ENCODE results near the gene AOC1. TPM values are rescaled to one million over a fixed set of nuclear protein-coding genes. Genes with fewer than 3 reads are reported as not detected.
"Not testable (repeated sequence)": the region's sequence is repeated elsewhere in the genome, so short reads cannot be mapped to it uniquely, and the experiment has no call there.

Gene AOC1
- total RNA-seq, 2 experiments from 2014 or later, result not detected

DNA sequence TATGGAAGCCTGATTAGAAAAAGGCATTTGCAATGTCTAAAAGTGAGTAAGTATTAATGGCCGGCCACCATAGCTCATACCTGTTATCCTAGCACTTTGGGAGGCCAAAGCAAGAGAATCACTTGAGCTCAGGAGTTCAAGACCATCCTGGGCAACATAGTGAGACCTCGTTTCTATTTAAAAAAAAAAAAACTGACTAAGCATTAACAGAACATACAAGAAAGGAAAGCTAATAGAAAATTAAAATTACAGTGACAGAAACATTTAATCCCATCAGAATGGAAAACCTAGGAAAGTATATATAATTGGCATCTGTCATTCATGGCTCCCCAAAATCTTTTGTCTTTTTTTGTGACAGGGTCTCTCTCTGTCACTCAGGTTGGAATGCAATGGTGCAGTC, 55.9 kb downstream of the AOC1 start:
- Mint-ChIP-seq H3K4me1 (ENCODE audit: low read depth) (peaks cover 11% of the 10 kb centered on the region), H3K4me3 (no peak overlapping the region), H3K27ac (no peak overlapping the region), H3K27me3 (peaks cover 23% of the 10 kb centered on the region), H3K9me3 (no peaks in the 10 kb centered on the region), H3K36me3 (ENCODE audit: low read depth) (no peaks in the 10 kb centered on the region)
- ChIA-PET POLR2A (interaction anchor here (0.9 kb wide), 1 partner anchor 142 kb away, joined by 3 read pairs; no protein-coding TSS in a partner anchor), CTCF (interaction anchor here (0.9 to 2.4 kb wide), 4 partner anchors 10 to 76 kb away, joined by 3 to 24 read pairs (median 4); no protein-coding TSS in a partner anchor)
- intact Hi-C loops (cut with micrococcal nuclease), result no loop called here
- no peak for ATAC-seq
- no peak for DNase-seq
- TF ChIP-seq, protein P1, sequence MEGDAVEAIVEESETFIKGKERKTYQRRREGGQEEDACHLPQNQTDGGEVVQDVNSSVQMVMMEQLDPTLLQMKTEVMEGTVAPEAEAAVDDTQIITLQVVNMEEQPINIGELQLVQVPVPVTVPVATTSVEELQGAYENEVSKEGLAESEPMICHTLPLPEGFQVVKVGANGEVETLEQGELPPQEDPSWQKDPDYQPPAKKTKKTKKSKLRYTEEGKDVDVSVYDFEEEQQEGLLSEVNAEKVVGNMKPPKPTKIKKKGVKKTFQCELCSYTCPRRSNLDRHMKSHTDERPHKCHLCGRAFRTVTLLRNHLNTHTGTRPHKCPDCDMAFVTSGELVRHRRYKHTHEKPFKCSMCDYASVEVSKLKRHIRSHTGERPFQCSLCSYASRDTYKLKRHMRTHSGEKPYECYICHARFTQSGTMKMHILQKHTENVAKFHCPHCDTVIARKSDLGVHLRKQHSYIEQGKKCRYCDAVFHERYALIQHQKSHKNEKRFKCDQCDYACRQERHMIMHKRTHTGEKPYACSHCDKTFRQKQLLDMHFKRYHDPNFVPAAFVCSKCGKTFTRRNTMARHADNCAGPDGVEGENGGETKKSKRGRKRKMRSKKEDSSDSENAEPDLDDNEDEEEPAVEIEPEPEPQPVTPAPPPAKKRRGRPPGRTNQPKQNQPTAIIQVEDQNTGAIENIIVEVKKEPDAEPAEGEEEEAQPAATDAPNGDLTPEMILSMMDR (IDR thresholded peaks at IDR 0.05), result no peak

DNA sequence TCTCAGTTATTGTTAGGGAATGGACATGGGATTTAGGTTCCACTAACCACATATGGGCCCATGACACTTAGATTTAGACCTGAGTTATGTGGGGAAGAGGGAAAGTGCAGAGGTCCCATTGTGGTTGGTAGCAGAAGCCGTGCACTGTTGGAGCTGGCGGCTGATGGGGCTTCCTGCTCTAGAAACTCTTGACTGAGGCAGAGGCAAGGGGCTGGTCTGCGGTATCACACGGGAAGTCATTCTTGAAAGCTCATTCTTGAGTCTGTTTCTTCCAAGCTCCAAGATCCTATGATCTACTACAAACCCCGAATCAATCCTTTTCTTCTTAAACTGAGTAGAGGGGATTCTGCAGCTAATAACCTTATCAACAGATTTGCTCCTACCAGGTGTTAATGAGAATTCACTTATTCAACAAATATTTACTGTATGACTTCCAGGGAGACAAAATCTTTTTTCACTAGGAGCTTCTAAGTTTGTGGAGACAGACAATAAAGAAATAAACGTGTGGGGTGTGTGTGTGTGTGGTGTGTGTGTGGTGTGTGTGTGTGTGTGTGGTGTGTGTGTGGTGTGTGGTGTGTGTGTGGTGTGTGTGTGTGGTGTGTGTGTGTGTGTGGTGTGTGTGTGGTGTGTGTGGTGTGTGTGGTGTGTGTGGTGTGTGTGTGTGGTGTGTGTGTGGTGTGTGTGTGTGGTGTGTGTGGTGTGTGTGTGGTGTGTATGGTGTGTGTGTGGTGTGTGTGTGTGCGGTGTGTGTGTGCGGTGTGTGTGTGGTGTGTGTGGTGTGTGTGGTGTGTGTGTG, 57.1 kb downstream of the AOC1 start:
- Mint-ChIP-seq H3K4me1 (ENCODE audit: low read depth) (peaks cover 8% of the 10 kb centered on the region), H3K36me3 (ENCODE audit: low read depth) (no peaks in the 10 kb centered on the region), H3K27me3 (peaks cover 16% of the 10 kb centered on the region), H3K27ac (no peak overlapping the region), H3K4me3 (no peak overlapping the region), H3K9me3 (no peaks in the 10 kb centered on the region)
- peak; percentile 69 for DNase-seq
- ChIA-PET POLR2A (interaction anchor here (0.7 to 0.9 kb wide), 4 partner anchors 50 to 141 kb away, joined by 3 read pairs; no protein-coding TSS in a partner anchor), CTCF (interaction anchor here (0.8 to 2.4 kb wide), 6 partner anchors 11 to 186 kb away, joined by 3 to 24 read pairs (median 4); no protein-coding TSS in a partner anchor)
- TF ChIP-seq, protein P1 (IDR thresholded peaks at IDR 0.05), result no peak
- ATAC-seq, result peak; percentile 83
- intact Hi-C loops (cut with micrococcal nuclease), result no loop called here

DNA sequence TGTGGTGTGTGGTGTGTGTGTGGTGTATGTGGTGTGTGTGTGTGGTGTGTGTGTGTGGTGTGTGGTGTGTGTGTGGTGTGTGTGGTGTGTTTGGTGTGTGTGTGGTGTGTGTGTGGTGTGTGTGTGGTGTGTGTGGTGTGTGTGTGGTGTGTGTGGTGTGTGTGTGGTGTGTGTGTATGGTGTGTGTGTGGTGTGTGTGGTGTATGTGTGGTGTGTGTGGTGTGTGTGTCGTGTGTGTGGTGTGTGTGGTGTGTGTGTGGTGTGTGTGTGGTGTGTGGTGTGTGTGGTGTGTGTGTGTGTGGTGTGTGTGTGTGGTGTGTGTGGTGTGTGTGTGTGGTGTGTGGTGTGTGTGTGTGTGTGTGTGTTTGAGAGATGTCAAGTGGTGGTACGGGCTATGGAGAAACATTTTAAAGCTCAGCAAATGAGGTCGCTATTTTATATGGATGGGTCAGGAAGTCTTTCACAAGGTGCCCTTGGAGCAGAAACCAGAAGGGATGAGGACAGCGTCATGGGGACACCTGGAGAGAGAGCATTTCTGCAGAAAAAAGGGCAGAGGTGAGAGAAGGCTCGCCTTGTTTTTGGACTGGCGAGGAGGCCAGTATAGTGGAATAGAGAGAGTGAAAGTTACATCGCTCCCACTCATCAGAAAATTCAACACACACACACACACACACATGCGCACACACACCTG, 58.1 kb downstream of the AOC1 start:
- DNase-seq; H3K4me1 Mint-ChIP-seq (ENCODE audit: low read depth); H3K4me3 Mint-ChIP-seq; H3K9me3 Mint-ChIP-seq; ATAC-seq; POLR2A ChIA-PET; H3K27ac Mint-ChIP-seq; intact Hi-C loops (cut with micrococcal nuclease); H3K36me3 Mint-ChIP-seq (ENCODE audit: low read depth): not testable (repeated sequence)
- CTCF ChIA-PET, result interaction anchor here (0.7 to 3.5 kb wide), 2 partner anchors 12 to 21 kb away, joined by 3 to 23 read pairs; no protein-coding TSS in a partner anchor
- H3K27me3 Mint-ChIP-seq, result peaks cover 11% of the 10 kb centered on the region

DNA sequence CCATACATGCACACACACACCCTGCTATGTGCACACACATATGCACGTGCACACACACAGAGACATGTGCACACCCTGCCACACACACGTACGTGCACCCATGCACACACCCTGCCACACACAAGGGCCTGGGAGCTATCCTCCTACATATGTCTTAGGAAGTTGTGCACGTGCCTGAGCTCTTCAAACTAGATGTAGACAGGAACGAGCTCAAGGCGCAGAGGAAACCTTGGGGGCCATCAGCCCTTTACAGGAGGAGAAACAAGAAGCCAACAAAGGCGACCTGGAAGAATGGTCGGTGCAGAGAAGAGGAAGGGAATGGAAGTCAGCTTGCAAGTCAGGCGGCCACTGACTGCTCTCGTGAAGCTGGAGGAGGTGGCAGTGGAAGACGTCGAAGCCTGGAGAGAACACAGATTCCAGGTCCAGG, 58.7 kb downstream of the AOC1 start:
- no peaks in the 10 kb centered on the region for H3K36me3 Mint-ChIP-seq (ENCODE audit: low read depth)
- no peak overlapping the region for H3K27ac Mint-ChIP-seq
- H3K9me3 Mint-ChIP-seq, result no peaks in the 10 kb centered on the region
- no peak overlapping the region for H3K4me3 Mint-ChIP-seq
- intact Hi-C loops (cut with micrococcal nuclease), result no loop called here
- ATAC-seq (no peak), DNase-seq (no peak)
- peaks cover 8% of the 10 kb centered on the region for H3K4me1 Mint-ChIP-seq (ENCODE audit: low read depth)
- ChIA-PET POLR2A (no interaction called here), CTCF (interaction anchor here (0.7 to 3.5 kb wide), 3 partner anchors 13 to 51 kb away, joined by 3 to 23 read pairs (median 8); no protein-coding TSS in a partner anchor)
- H3K27me3 Mint-ChIP-seq, result peaks cover 6% of the 10 kb centered on the region
- TF ChIP-seq, protein P1 (IDR thresholded peaks at IDR 0.05), result no peak

Other genes starting within 250 kb of the AOC1 start
- gene GIMAP6, start 220.1 kb upstream of the AOC1 start, total RNA-seq, result 10 to 100 TPM; 21.2 to 21.5 TPM
- 10 to 100 TPM; 42.2 to 42.7 TPM for gene GIMAP2, start 166.8 kb upstream of the AOC1 start, total RNA-seq
- gene GIMAP1, start 135.9 kb upstream of the AOC1 start, total RNA-seq, result 1 to 10 TPM; 8.7 to 9.3 TPM
- gene GIMAP5, start 115.1 kb upstream of the AOC1 start, total RNA-seq, result 10 to 100 TPM; 37.6 to 40.7 TPM
- not detected for gene TMEM176B, start 52.2 kb upstream of the AOC1 start, total RNA-seq
- not detected for gene TMEM176A, start 51.7 kb upstream of the AOC1 start, total RNA-seq
- gene KCNH2, start 125.8 kb downstream of the AOC1 start, total RNA-seq, result under 1 TPM; 0.23 to 0.29 TPM
- gene NOS3, start 138.5 kb downstream of the AOC1 start, total RNA-seq, result 1 to 10 TPM; 5.4 to 6.2 TPM
- 10 to 100 TPM; 12.6 to 14.0 TPM for gene ATG9B, start 172.0 kb downstream of the AOC1 start, total RNA-seq
- 10 to 100 TPM; 41.4 to 47.5 TPM for gene ABCB8, start 175.9 kb downstream of the AOC1 start, total RNA-seq
- 1 to 10 TPM; 3.7 to 5.8 TPM for gene ASIC3, start 196.0 kb downstream of the AOC1 start, total RNA-seq
- 10 to 100 TPM in 1 of 2 experiments, 1 to 10 TPM in 1; 9.9 to 10.4 TPM for gene CDK5, start 205.4 kb downstream of the AOC1 start, total RNA-seq
- 10 to 100 TPM; 42.7 to 46.1 TPM for gene SLC4A2, start 207.1 kb downstream of the AOC1 start, total RNA-seq
- 10 to 100 TPM; 54.0 to 59.4 TPM for gene FASTK, start 228.3 kb downstream of the AOC1 start, total RNA-seq
- 10 to 100 TPM; 59.7 to 64.2 TPM for gene TMUB1, start 231.0 kb downstream of the AOC1 start, total RNA-seq
- 10 to 100 TPM; 20.6 to 22.0 TPM for gene AGAP3, start 234.0 kb downstream of the AOC1 start, total RNA-seq